ENCODE measurements around the gene MRPL48. TPM values are rescaled to one million over a fixed set of nuclear protein-coding genes. Genes with fewer than 3 reads are reported as not detected.
"Not testable (repeated sequence)": the region's sequence is repeated elsewhere in the genome, so short reads cannot be mapped to it uniquely, and the experiment has no call there.

Gene MRPL48
- total RNA-seq, 1 experiment from 2014 or later, result 38.7 TPM

- no peak for TF ChIP-seq CDX4 (CRISPR knock-in tag; IDR thresholded peaks at IDR 0.05; ENCODE audit: borderline replicate concordance)
- TF ChIP-seq ZNF281 (CRISPR knock-in tag; IDR thresholded peaks at IDR 0.05), result no peak
- no peak for TF ChIP-seq HMGXB4 (CRISPR knock-in tag; IDR thresholded peaks at IDR 0.05)
- no peak for TF ChIP-seq SOX15 (CRISPR knock-in tag; IDR thresholded peaks at IDR 0.05)
- TF ChIP-seq MXD4 (CRISPR knock-in tag; IDR thresholded peaks at IDR 0.05; ENCODE audit: borderline replicate concordance), result no peak
- TF ChIP-seq ATF3 (CRISPR knock-in tag; conservative IDR thresholded peaks at IDR 0.05), result no peak
- no peak for TF ChIP-seq ZNF671 (CRISPR knock-in tag; IDR thresholded peaks at IDR 0.05)
These were observed 39.4 kb upstream of the MRPL48 start (continued) for GRCh38 chr11:73748300-73748699.

GRCh38 chr11:73749118-73749517 is 38.6 kb upstream of the MRPL48 start:
- H3K4me1 Mint-ChIP-seq, result peaks cover 10% of the 10 kb centered on the region
- DNase-seq (ENCODE audit: low spot score), result no peak
- POLR2A ChIA-PET, result no interaction called here
- no peak for TF ChIP-seq ZMAT4 (CRISPR knock-in tag; IDR thresholded peaks at IDR 0.05)
- H3K4me3 Mint-ChIP-seq, result no peak overlapping the region
- no peaks in the 10 kb centered on the region for H3K36me3 Mint-ChIP-seq
- no peaks in the 10 kb centered on the region for H3K9me3 Mint-ChIP-seq
- H3K27ac Mint-ChIP-seq, result peak overlapping the region; percentile 4; the same call in 1 of the 2 replicates
- no peak for ATAC-seq
- no peaks in the 10 kb centered on the region for H3K27me3 Mint-ChIP-seq (ENCODE audit: low read depth)
- CTCF ChIA-PET, result no interaction called here

GRCh38 chr11:73750228-73750627 is 37.4 kb upstream of the MRPL48 start:
- Mint-ChIP-seq H3K9me3 (no peaks in the 10 kb centered on the region), H3K4me1 (peaks cover 10% of the 10 kb centered on the region), H3K36me3 (no peaks in the 10 kb centered on the region), H3K4me3 (no peak overlapping the region), H3K27me3 (ENCODE audit: low read depth) (no peaks in the 10 kb centered on the region), H3K27ac (no peak overlapping the region)
- ATAC-seq (no peak), DNase-seq (ENCODE audit: low spot score) (no peak)
- POLR2A ChIA-PET, result no interaction called here
- 0 out of 2 replicates have a peak, but pooled peaks have one; percentile 45 for TF ChIP-seq GABPB1 (CRISPR knock-in tag; IDR thresholded peaks at IDR 0.05)
- TF ChIP-seq SMAD4 (CRISPR knock-in tag; IDR thresholded peaks at IDR 0.05), result no peak
- CTCF ChIA-PET, result no interaction called here

- CTCF ChIA-PET, result interaction anchor here (0.5 kb wide), 1 partner anchor 670 kb away, joined by 3 read pairs; no protein-coding TSS in a partner anchor
- H3K9me3 Mint-ChIP-seq; H3K4me1 Mint-ChIP-seq; H3K4me3 Mint-ChIP-seq; H3K36me3 Mint-ChIP-seq; ATAC-seq; POLR2A ChIA-PET; DNase-seq (ENCODE audit: low spot score); H3K27me3 Mint-ChIP-seq (ENCODE audit: low read depth): not testable (repeated sequence)
- peak overlapping the region; percentile 71 for H3K27ac Mint-ChIP-seq
- TF ChIP-seq GTF2I (CRISPR knock-in tag; conservative IDR thresholded peaks at IDR 0.05), result 0 out of 2 replicates have a peak, but pooled peaks have one; percentile 7
These were observed 36.8 kb upstream of the MRPL48 start for GRCh38 chr11:73750862-73751261.
